HEK293 (cell line): ENCODE results near the gene ATP6V0A1.
"Not testable (repeated sequence)": the region's sequence is repeated elsewhere in the genome, so short reads cannot be mapped to it uniquely, and the experiment has no call there.

Source experiments
- CTCF ChIA-PET: fragments of 350-600 bp; formaldehyde crosslinking; extraction: SDS; loops from one replicate; lab custom pipeline; 2021; ENCODE audit warnings: antibody characterized with exemption; lab: Yijun Ruan, JAX
- POLR2A ChIA-PET: fragments of 300-600 bp; formaldehyde crosslinking; extraction: SDS; loops from one replicate; lab custom pipeline; 2020; ENCODE audit warnings: antibody characterized with exemption, inconsistent platforms; lab: Yijun Ruan, JAX
- H3K27ac ChIP-seq: fragments of 200-500 bp; sonication (Bioruptor generic); 2 replicates; pipeline ENCODE4 v1.5.1; 2014; ENCODE audit warnings: low read depth, low read length, control low read depth, inconsistent platforms; ENCODE audit errors: extremely low read depth
- H3K36me3 ChIP-seq, 2 experiments: fragments of 200-500 bp in 1 of 2; sonication (Bioruptor generic) in 1 of 2; 1 replicate in 1 of 2; 2 replicates in 1 of 2; pipeline ENCODE4 v1.5.1; 2014 to 2017; ENCODE audit warnings: inconsistent platforms in 2 of 2, low read length in 2 of 2; ENCODE audit not compliant: control insufficient read depth in 2 of 2, insufficient read depth in 1 of 2
- H3K4me1 ChIP-seq: fragments of 200-500 bp; sonication (Bioruptor generic); 2 replicates; pipeline ENCODE4 v1.5.1; 2014; ENCODE audit warnings: mild to moderate bottlenecking, low read length, inconsistent platforms; ENCODE audit not compliant: control insufficient read depth, insufficient read depth
- H3K4me3 ChIP-seq: 2 replicates; pipeline ENCODE4 v1.5.1; 2011; ENCODE audit warnings: low read depth, mild to moderate bottlenecking, control low read depth, low read length, moderate library complexity
- H3K9me3 ChIP-seq: fragments of 200-500 bp; sonication (Bioruptor generic); 2 replicates; pipeline ENCODE4 v1.5.1; 2014; ENCODE audit warnings: low read depth, low read length, inconsistent platforms; ENCODE audit not compliant: control insufficient read depth, insufficient read depth
- EGR2 ChIP-seq: fragments of 450-650 bp; formaldehyde crosslinking; IDR thresholded peaks from 2 replicates; pipeline ENCODE4 v1.5.1; 2016; ENCODE audit warnings: low read depth, missing biosample characterization, missing genetic modification characterization
- FEZF1 ChIP-seq: fragments of 450-650 bp; formaldehyde crosslinking; IDR thresholded peaks from 2 replicates; pipeline ENCODE4 v1.5.1; 2016; ENCODE audit warnings: missing biosample characterization, missing genetic modification characterization
- MYNN ChIP-seq: fragments of 450-650 bp; formaldehyde crosslinking; IDR thresholded peaks from 2 replicates; pipeline ENCODE4 v1.5.1; 2016; ENCODE audit warnings: missing biosample characterization, missing genetic modification characterization, borderline replicate concordance
- ZBTB48 ChIP-seq: fragments of 450-650 bp; formaldehyde crosslinking; IDR thresholded peaks from 2 replicates; pipeline ENCODE4 v1.5.1; 2016; ENCODE audit warnings: missing biosample characterization, missing genetic modification characterization
- ZNF221 ChIP-seq: fragments of 450-650 bp; formaldehyde crosslinking; IDR thresholded peaks from 2 replicates; pipeline ENCODE4 v1.5.1; 2017; ENCODE audit warnings: missing biosample characterization, missing genetic modification characterization, borderline replicate concordance
- ZNF266 ChIP-seq: fragments of 450-650 bp; formaldehyde crosslinking; IDR thresholded peaks from 2 replicates; pipeline ENCODE4 v1.5.1; 2016; ENCODE audit warnings: missing biosample characterization, missing genetic modification characterization, low read depth
- ZNF274 ChIP-seq, 2 experiments: fragments of 200-500 bp in 1 of 2; fragments of 450-650 bp in 1 of 2; sonication (Bioruptor generic) in 1 of 2; formaldehyde crosslinking in 1 of 2; IDR thresholded peaks; 2 replicates each; pipeline versions ENCODE4 v1.5.1 to v1.6.1; 2014 to 2016; ENCODE audit warnings: borderline replicate concordance in 1 of 2, inconsistent platforms in 1 of 2, low read length in 1 of 2, missing biosample characterization in 1 of 2, missing genetic modification characterization in 1 of 2
- ZNF302 ChIP-seq: fragments of 450-650 bp; formaldehyde crosslinking; IDR thresholded peaks from 2 replicates; pipeline ENCODE4 v1.5.1; 2016; ENCODE audit warnings: missing biosample characterization, missing genetic modification characterization, low read depth
- ZNF350 ChIP-seq: fragments of 450-650 bp; formaldehyde crosslinking; IDR thresholded peaks from 2 replicates; pipeline ENCODE4 v1.5.0; 2017; ENCODE audit warnings: missing biosample characterization, mild to moderate bottlenecking, missing genetic modification characterization
- ZNF394 ChIP-seq: fragments of 450-650 bp; formaldehyde crosslinking; IDR thresholded peaks from 2 replicates; pipeline ENCODE4 v1.5.1; 2016; ENCODE audit warnings: missing biosample characterization, missing genetic modification characterization, mild to moderate bottlenecking, moderate library complexity, borderline replicate concordance
- ZNF404 ChIP-seq: fragments of 450-650 bp; formaldehyde crosslinking; IDR thresholded peaks from 2 replicates; pipeline ENCODE4 v1.5.1; 2017; ENCODE audit warnings: missing biosample characterization, missing genetic modification characterization
- ZNF530 ChIP-seq: fragments of 450-650 bp; formaldehyde crosslinking; IDR thresholded peaks from 2 replicates; pipeline ENCODE4 v1.5.1; 2016; ENCODE audit warnings: low read depth, missing biosample characterization, missing genetic modification characterization
- ZNF701 ChIP-seq: fragments of 450-650 bp; formaldehyde crosslinking; IDR thresholded peaks from 2 replicates; pipeline ENCODE4 v1.5.1; 2016; ENCODE audit warnings: missing biosample characterization, missing genetic modification characterization
- TF ChIP-seq, protein P1 (sequence below): fragments of 450-650 bp; formaldehyde crosslinking; IDR thresholded peaks from 2 replicates; pipeline ENCODE4 v1.5.1; 2016; ENCODE audit warnings: missing biosample characterization, missing genetic modification characterization
- TF ChIP-seq, protein P2 (sequence below): fragments of 450-650 bp; formaldehyde crosslinking; IDR thresholded peaks from 2 replicates; pipeline ENCODE4 v1.5.1; 2016; ENCODE audit warnings: missing biosample characterization, missing genetic modification characterization
- TF ChIP-seq, protein P3 (sequence below): fragments of 450-650 bp; formaldehyde crosslinking; IDR thresholded peaks from 2 replicates; pipeline ENCODE4; 2016; ENCODE audit warnings: missing biosample characterization, missing genetic modification characterization
- TF ChIP-seq, protein P4 (sequence below): fragments of 450-650 bp; formaldehyde crosslinking; IDR thresholded peaks from 2 replicates; pipeline ENCODE4 v1.5.1; 2017; ENCODE audit warnings: missing biosample characterization, mild to moderate bottlenecking, missing genetic modification characterization, moderate library complexity
- TF ChIP-seq, protein P5 (sequence below): fragments of 450-650 bp; formaldehyde crosslinking; IDR thresholded peaks from 2 replicates; pipeline ENCODE4 v1.5.1; 2016; ENCODE audit warnings: missing biosample characterization, missing genetic modification characterization, low read depth

ATP6V0A1 gene

DNA sequence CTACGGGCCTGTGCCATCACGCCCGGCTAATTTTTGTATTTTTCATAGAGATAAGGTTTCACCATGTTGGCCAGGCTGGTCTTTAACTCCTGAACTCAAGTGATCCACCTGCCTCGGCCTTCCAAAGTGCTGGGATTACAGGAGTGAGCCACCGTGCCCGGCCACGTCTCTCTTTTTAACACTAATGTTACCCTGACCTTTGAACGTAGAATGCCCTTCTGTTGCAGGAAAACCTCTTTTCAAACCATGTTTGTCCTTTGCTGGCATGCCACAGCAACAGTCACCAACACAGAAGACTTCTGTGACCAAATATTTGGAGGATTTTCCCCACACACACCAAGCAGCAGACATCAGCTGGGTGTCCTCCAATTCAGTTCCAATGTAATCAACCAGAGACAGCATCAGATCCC, 86.2 kb downstream of the ATP6V0A1 start:
- POLR2A ChIA-PET = interaction anchor here (1.0 kb wide), 1 partner anchor 9 kb away, joined by 3 read pairs; the partner anchor contains the start of gene NAGLU
- TF ChIP-seq ZNF221 (tag by site-specific recombination) = no peak
- TF ChIP-seq, protein P1, sequence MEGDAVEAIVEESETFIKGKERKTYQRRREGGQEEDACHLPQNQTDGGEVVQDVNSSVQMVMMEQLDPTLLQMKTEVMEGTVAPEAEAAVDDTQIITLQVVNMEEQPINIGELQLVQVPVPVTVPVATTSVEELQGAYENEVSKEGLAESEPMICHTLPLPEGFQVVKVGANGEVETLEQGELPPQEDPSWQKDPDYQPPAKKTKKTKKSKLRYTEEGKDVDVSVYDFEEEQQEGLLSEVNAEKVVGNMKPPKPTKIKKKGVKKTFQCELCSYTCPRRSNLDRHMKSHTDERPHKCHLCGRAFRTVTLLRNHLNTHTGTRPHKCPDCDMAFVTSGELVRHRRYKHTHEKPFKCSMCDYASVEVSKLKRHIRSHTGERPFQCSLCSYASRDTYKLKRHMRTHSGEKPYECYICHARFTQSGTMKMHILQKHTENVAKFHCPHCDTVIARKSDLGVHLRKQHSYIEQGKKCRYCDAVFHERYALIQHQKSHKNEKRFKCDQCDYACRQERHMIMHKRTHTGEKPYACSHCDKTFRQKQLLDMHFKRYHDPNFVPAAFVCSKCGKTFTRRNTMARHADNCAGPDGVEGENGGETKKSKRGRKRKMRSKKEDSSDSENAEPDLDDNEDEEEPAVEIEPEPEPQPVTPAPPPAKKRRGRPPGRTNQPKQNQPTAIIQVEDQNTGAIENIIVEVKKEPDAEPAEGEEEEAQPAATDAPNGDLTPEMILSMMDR (tag by site-specific recombination) = no peak
- no peak for TF ChIP-seq MYNN
- no peak for TF ChIP-seq EGR2
- TF ChIP-seq, protein P2, sequence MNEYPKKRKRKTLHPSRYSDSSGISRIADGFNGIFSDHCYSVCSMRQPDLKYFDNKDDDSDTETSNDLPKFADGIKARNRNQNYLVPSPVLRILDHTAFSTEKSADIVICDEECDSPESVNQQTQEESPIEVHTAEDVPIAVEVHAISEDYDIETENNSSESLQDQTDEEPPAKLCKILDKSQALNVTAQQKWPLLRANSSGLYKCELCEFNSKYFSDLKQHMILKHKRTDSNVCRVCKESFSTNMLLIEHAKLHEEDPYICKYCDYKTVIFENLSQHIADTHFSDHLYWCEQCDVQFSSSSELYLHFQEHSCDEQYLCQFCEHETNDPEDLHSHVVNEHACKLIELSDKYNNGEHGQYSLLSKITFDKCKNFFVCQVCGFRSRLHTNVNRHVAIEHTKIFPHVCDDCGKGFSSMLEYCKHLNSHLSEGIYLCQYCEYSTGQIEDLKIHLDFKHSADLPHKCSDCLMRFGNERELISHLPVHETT (tag by site-specific recombination) = no peak
- TF ChIP-seq, protein P3, sequence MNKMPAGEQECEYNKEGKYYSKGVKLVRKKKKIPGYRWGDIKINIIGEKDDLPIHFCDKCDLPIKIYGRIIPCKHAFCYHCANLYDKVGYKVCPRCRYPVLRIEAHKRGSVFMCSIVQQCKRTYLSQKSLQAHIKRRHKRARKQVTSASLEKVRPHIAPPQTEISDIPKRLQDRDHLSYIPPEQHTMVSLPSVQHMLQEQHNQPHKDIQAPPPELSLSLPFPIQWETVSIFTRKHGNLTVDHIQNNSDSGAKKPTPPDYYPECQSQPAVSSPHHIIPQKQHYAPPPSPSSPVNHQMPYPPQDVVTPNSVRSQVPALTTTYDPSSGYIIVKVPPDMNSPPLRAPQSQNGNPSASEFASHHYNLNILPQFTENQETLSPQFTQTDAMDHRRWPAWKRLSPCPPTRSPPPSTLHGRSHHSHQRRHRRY = no peak
- no peak for TF ChIP-seq ZNF404 (tag by site-specific recombination)
- no peak for TF ChIP-seq ZNF350
- no peak for TF ChIP-seq ZBTB48 (tag by site-specific recombination)
- TF ChIP-seq ZNF302 = no peak
- Histone ChIP-seq H3K27ac (no peak overlapping the region), H3K4me1 (peaks cover 4% of the 10 kb centered on the region; the same call in 1 of the 2 replicates), H3K4me3 (no peak overlapping the region), H3K36me3 (peaks cover 11 to 37% of the 10 kb centered on the region in 2 experiments; a peak in 2 of 3 replicates), H3K9me3 (no peaks in the 10 kb centered on the region)
- CTCF ChIA-PET = interaction anchor here (4.3 kb wide), 1 partner anchor 9 kb away, joined by 19 read pairs; the partner anchor contains the start of gene NAGLU

DNA sequence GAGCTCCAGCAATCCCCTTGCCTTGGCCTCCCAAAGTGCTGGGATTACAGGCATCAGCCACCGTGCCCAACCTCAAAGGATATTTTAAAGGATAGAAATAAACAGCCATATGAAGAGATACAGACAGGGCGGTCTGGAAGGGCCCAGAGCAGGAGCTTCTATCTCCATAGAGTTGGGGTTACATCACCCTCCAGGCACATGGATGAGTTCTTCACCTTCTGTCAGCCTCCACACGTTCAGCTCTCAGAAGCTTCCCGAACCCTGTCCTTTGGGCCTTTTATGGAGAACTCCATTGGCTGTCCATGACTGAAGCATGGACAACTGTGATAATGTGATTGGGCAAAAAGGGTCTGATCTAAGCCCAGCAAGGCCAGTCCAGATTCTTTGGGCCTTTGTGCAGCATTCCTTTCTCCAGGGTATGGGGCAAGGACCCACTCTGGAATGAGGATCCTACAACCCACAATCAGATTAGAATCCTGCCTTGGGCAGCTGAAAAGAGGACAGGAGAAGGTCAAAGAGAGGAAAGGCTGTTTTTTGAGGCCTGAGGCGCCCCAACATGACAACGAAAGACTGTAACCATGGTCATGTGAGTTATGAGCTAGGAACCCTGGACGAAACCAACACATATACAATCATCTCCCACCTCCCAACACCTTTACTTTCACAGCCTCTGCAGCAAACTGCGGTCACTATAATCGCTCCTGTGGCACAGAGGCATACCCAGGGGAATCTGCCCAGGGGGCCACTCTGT, 87.3 kb downstream of the ATP6V0A1 start:
- H3K27ac ChIP-seq, H3K4me3 ChIP-seq, H3K4me1 ChIP-seq, H3K9me3 ChIP-seq: not testable (repeated sequence)
- ChIA-PET POLR2A (interaction anchor here (1.4 to 1.6 kb wide), 2 partner anchors 9 to 19 kb away, joined by 3 read pairs; no protein-coding TSS in a partner anchor), CTCF (interaction anchor here (4.3 kb wide), 1 partner anchor 10 kb away, joined by 19 read pairs; the partner anchor contains the start of gene NAGLU)
- peaks cover 9 to 34% of the 10 kb centered on the region in 2 experiments; a peak in 2 of 3 replicates for H3K36me3 ChIP-seq

DNA sequence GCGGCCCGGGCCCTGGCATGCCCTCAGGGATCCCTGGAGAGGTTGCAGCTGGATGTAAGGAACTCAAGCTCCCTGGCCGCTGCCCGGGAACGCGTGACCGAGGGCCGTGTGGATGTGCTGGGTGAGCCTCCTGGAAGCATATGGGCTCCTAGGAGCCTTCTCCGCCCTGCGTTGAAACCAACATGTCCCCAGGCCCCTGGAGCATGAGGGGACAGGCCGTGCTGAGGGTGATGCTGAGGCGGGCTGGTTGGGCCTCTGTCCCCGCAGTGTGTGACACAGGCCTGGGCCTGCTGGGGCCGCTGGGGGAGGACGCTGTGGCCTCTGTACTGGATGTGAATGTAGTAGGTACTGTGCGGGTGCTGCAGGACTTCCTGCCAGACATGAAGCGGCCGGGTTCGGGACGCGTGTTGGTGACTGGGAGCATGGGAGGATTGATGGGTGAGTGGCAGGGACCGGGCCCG, 88.4 kb downstream of the ATP6V0A1 start:
- H3K4me3 ChIP-seq = no peak overlapping the region
- CTCF ChIA-PET = interaction anchor here (1.5 to 4.3 kb wide), 3 partner anchors 11 to 219 kb away, joined by 5 to 19 read pairs (median 5); partner anchors contain the start of gene NAGLU
- H3K4me1 ChIP-seq = peaks cover 4% of the 10 kb centered on the region; the same call in 1 of the 2 replicates
- no peak overlapping the region for H3K27ac ChIP-seq
- peaks cover 9 to 25% of the 10 kb centered on the region in 2 experiments; a peak in 2 of 3 replicates for H3K36me3 ChIP-seq
- POLR2A ChIA-PET = interaction anchor here (0.6 to 2.0 kb wide), 6 partner anchors 7 to 1653 kb away, joined by 3 to 20 read pairs (median 4); partner anchors contain the start of genes NAGLU, RETREG3 and TUBG1
- TF ChIP-seq, protein P4, sequence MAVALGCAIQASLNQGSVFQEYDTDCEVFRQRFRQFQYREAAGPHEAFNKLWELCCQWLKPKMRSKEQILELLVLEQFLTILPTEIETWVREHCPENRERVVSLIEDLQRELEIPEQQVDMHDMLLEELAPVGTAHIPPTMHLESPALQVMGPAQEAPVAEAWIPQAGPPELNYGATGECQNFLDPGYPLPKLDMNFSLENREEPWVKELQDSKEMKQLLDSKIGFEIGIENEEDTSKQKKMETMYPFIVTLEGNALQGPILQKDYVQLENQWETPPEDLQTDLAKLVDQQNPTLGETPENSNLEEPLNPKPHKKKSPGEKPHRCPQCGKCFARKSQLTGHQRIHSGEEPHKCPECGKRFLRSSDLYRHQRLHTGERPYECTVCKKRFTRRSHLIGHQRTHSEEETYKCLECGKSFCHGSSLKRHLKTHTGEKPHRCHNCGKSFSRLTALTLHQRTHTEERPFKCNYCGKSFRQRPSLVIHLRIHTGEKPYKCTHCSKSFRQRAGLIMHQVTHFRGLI = no peak
- TF ChIP-seq ZNF274 (IDR thresholded peaks at IDR 0.05; ENCODE audit: low read length) = no peak
- TF ChIP-seq ZNF274 (tag by site-specific recombination; IDR thresholded peaks at IDR 0.05; ENCODE audit: borderline replicate concordance) = no peak
- no peak for TF ChIP-seq ZNF530
- TF ChIP-seq ZNF394 = no peak
- no peak for TF ChIP-seq ZNF266 (tag by site-specific recombination)
- TF ChIP-seq, protein P5, sequence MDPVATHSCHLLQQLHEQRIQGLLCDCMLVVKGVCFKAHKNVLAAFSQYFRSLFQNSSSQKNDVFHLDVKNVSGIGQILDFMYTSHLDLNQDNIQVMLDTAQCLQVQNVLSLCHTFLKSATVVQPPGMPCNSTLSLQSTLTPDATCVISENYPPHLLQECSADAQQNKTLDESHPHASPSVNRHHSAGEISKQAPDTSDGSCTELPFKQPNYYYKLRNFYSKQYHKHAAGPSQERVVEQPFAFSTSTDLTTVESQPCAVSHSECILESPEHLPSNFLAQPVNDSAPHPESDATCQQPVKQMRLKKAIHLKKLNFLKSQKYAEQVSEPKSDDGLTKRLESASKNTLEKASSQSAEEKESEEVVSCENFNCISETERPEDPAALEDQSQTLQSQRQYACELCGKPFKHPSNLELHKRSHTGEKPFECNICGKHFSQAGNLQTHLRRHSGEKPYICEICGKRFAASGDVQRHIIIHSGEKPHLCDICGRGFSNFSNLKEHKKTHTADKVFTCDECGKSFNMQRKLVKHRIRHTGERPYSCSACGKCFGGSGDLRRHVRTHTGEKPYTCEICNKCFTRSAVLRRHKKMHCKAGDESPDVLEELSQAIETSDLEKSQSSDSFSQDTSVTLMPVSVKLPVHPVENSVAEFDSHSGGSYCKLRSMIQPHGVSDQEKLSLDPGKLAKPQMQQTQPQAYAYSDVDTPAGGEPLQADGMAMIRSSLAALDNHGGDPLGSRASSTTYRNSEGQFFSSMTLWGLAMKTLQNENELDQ = no peak
- TF ChIP-seq FEZF1 (tag by site-specific recombination) = no peak
- TF ChIP-seq ZNF701 = no peak
- TF ChIP-seq, all 188 proteins: peak for 0
- H3K9me3 ChIP-seq = no peaks in the 10 kb centered on the region
